ENCODE measurements around the gene FOXO1.
"Not testable (repeated sequence)": the region's sequence is repeated elsewhere in the genome, so short reads cannot be mapped to it uniquely, and the experiment has no call there.

DNA sequence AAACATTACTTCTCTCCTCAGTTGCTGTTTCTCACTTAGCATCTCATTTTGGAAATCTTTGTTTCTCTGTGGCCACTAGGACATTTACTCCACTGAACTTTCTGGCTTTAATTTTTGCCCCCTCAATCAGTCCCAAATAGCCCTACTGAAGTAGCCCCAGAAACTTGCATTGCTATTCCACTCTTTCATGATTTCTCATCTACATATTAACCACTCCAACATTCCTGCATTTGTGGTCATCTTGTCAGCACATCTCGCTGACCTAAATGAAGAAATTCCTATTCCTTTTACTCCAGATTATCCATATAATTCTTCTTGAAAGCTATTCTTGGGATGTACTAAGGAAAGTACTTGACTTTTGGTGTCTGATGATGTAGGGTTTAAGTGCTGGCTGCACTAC lies 48.0 kb upstream of the FOXO1 start:
- TF ChIP-seq EZH2phosphoT487 (conservative IDR thresholded peaks at IDR 0.05; ENCODE audit: low read length): not testable (repeated sequence)
- TF ChIP-seq, protein P1, sequence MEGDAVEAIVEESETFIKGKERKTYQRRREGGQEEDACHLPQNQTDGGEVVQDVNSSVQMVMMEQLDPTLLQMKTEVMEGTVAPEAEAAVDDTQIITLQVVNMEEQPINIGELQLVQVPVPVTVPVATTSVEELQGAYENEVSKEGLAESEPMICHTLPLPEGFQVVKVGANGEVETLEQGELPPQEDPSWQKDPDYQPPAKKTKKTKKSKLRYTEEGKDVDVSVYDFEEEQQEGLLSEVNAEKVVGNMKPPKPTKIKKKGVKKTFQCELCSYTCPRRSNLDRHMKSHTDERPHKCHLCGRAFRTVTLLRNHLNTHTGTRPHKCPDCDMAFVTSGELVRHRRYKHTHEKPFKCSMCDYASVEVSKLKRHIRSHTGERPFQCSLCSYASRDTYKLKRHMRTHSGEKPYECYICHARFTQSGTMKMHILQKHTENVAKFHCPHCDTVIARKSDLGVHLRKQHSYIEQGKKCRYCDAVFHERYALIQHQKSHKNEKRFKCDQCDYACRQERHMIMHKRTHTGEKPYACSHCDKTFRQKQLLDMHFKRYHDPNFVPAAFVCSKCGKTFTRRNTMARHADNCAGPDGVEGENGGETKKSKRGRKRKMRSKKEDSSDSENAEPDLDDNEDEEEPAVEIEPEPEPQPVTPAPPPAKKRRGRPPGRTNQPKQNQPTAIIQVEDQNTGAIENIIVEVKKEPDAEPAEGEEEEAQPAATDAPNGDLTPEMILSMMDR (IDR thresholded peaks at IDR 0.05; ENCODE audit: insufficient read depth, low read length, poor library complexity, severe bottlenecking): not testable (repeated sequence)

Data from SU-DHL-6 (cell line).